A549 (cell line): Measurements from ENCODE around the gene PPM1L.

Experiments
- CBX2 ChIP-seq: fragments of 200-600 bp; sonication (generic); IDR thresholded peaks from 2 replicates; pipeline ENCODE4 v1.6.1; 2016; ENCODE audit warnings: low read depth, mild to moderate bottlenecking, borderline replicate concordance
- CEBPB ChIP-seq, 2 experiments: fragments of >200 bp in 1 of 2; sonication (Bioruptor Twin) in 1 of 2; formaldehyde crosslinking in 1 of 2; IDR thresholded peaks; 2 replicates each; pipeline ENCODE4 v1.6.1; 2012 to 2016
- CTCF ChIP-seq: fragments of >200 bp; sonication (Bioruptor Twin); formaldehyde crosslinking; IDR thresholded peaks from 3 replicates; pipeline ENCODE4 v1.5.1; 2016
- EP300 ChIP-seq, 2 experiments: fragments of >200 bp; sonication (Bioruptor Twin); formaldehyde crosslinking; IDR thresholded peaks; 2 replicates in 1 of 2; 3 replicates in 1 of 2; pipeline ENCODE4 v1.6.1; 2016 to 2017
- ESRRA ChIP-seq: fragments of 150-350 bp; IDR thresholded peaks from 2 replicates; pipeline ENCODE4 v1.6.1; 2014; ENCODE audit warnings: mild to moderate bottlenecking, low read length, borderline replicate concordance
- HOXB5 ChIP-seq: fragments of 250-450 bp; sonication (Bioruptor Pico); IDR thresholded peaks from 2 replicates; pipeline ENCODE4 v1.5.0; 2020; ENCODE audit warnings: mild to moderate bottlenecking, moderate library complexity
- JUN ChIP-seq, 2 experiments: fragments of >200 bp; sonication (Bioruptor Twin); formaldehyde crosslinking; IDR thresholded peaks; 2 replicates in 1 of 2; 3 replicates in 1 of 2; pipeline ENCODE4 v1.6.1; 2016 to 2017
- JUNB ChIP-seq: fragments of >200 bp; sonication (Bioruptor Twin); formaldehyde crosslinking; IDR thresholded peaks from 2 replicates; pipeline ENCODE4 v1.6.1; 2016
- MAX ChIP-seq: IDR thresholded peaks from 2 replicates; pipeline ENCODE4 v1.6.1; 2012
- RCOR1 ChIP-seq: fragments of 150-350 bp; IDR thresholded peaks from 2 replicates; pipeline ENCODE4 v1.6.1; 2014; ENCODE audit warnings: antibody characterized with exemption, low read length, low read depth
- ZFP36 ChIP-seq: fragments of 450-650 bp; IDR thresholded peaks from 2 replicates; pipeline ENCODE4 v1.6.1; 2014; ENCODE audit warnings: borderline replicate concordance; ENCODE audit not compliant: partially characterized antibody
- ZSCAN20 ChIP-seq: fragments of 250-450 bp; sonication (Bioruptor Pico); IDR thresholded peaks from 2 replicates; pipeline ENCODE4 v1.8.0; 2022; ENCODE audit warnings: mild to moderate bottlenecking, moderate library complexity

- no peak for TF ChIP-seq CTCF
- TF ChIP-seq ZFP36 = no peak
- TF ChIP-seq HOXB5 (CRISPR knock-in tag) = no peak
- TF ChIP-seq RCOR1 = no peak
- TF ChIP-seq ESRRA = no peak
- TF ChIP-seq JUN (IDR thresholded peaks at IDR 0.05) = no peak
- TF ChIP-seq JUNB = no peak
- no peak for TF ChIP-seq CBX2
- TF ChIP-seq MAX = no peak
- no peak for TF ChIP-seq CEBPB (IDR thresholded peaks at IDR 0.05)
- TF ChIP-seq ZSCAN20 = no peak
- no peak for TF ChIP-seq EP300 (IDR thresholded peaks at IDR 0.05)
Measured at GRCh38 chr3:161070252-161070930, 314.4 kb downstream of the PPM1L start.
